Trophoblast cell (in vitro differentiated cells and primary cell): Measurements from ENCODE around the gene SLC5A10.

Source experiments
- DNase-seq, 2 donors: peaks; one replicate each; pipeline ENCODE4 v3.0.0-alpha.2; 2016
- H2AFZ ChIP-seq: 2 replicates; pipeline ENCODE4 v1.6.1; 2013; ENCODE audit warnings: low read length, moderate library complexity, mild to moderate bottlenecking; ENCODE audit not compliant: insufficient read depth, poor library complexity
- H2AK5ac ChIP-seq: 2 replicates; pipeline ENCODE4 v1.6.1; 2013; ENCODE audit warnings: mild to moderate bottlenecking, low read length
- H2BK120ac ChIP-seq: 2 replicates; pipeline ENCODE4 v1.6.1; 2013; ENCODE audit warnings: low read length, mild to moderate bottlenecking, moderate library complexity; ENCODE audit not compliant: insufficient read depth, poor library complexity
- H2BK12ac ChIP-seq: 2 replicates; pipeline ENCODE4 v1.6.1; 2013; ENCODE audit warnings: mild to moderate bottlenecking, low read length, moderate library complexity
- H2BK5ac ChIP-seq: 2 replicates; pipeline ENCODE4 v1.6.1; 2013; ENCODE audit warnings: low read length, low read depth, moderate library complexity, mild to moderate bottlenecking; ENCODE audit not compliant: poor library complexity
- H3K14ac ChIP-seq: 2 replicates; pipeline ENCODE4 v1.6.1; 2013; ENCODE audit warnings: mild to moderate bottlenecking, low read length
- H3K18ac ChIP-seq: 2 replicates; pipeline ENCODE4 v1.6.1; 2013; ENCODE audit warnings: mild to moderate bottlenecking, low read length
- H3K23ac ChIP-seq: 2 replicates; pipeline ENCODE4 v1.6.1; 2013; ENCODE audit warnings: low read length
- H3K27ac ChIP-seq: 2 replicates; pipeline ENCODE4 v1.5.1; 2013; ENCODE audit warnings: low read depth, mild to moderate bottlenecking, inconsistent platforms, low read length, moderate library complexity
- H3K27me3 ChIP-seq: 2 replicates; pipeline ENCODE4 v1.6.1; 2013; ENCODE audit warnings: inconsistent platforms, mild to moderate bottlenecking, low read length, moderate library complexity; ENCODE audit not compliant: insufficient read depth
- H3K36me3 ChIP-seq, 2 experiments: 1 replicate in 1 of 2; 2 replicates in 1 of 2; pipeline ENCODE4 v1.6.1; 2013; ENCODE audit warnings: low read length in 2 of 2, mild to moderate bottlenecking in 2 of 2, moderate library complexity in 1 of 2; ENCODE audit not compliant: insufficient read depth in 2 of 2, control insufficient read depth in 1 of 2
- H3K4ac ChIP-seq: 2 replicates; pipeline ENCODE4 v1.6.1; 2013; ENCODE audit warnings: low read depth, mild to moderate bottlenecking, low read length, moderate library complexity
- H3K4me1 ChIP-seq, 2 experiments: 1 replicate in 1 of 2; 2 replicates in 1 of 2; pipeline ENCODE4 v1.6.1; 2013; ENCODE audit warnings: low read length in 2 of 2, mild to moderate bottlenecking in 2 of 2, moderate library complexity in 1 of 2; ENCODE audit not compliant: insufficient read depth in 2 of 2, control insufficient read depth in 1 of 2
- H3K4me2 ChIP-seq: 2 replicates; pipeline ENCODE4 v1.6.1; 2013; ENCODE audit warnings: inconsistent platforms, mild to moderate bottlenecking, low read length, moderate library complexity
- H3K4me3 ChIP-seq: 2 replicates; pipeline ENCODE4 v1.5.1; 2013; ENCODE audit warnings: mild to moderate bottlenecking, low read depth, low read length, inconsistent platforms
- H3K79me1 ChIP-seq: one replicate; pipeline ENCODE4 v1.6.1; 2013; ENCODE audit warnings: low read length
- H3K79me2 ChIP-seq: 2 replicates; pipeline ENCODE4 v1.6.1; 2013; ENCODE audit warnings: low read length, mild to moderate bottlenecking; ENCODE audit not compliant: control insufficient read depth, insufficient read depth, poor library complexity
- H3K9ac ChIP-seq: 2 replicates; pipeline ENCODE4 v1.6.1; 2013; ENCODE audit warnings: mild to moderate bottlenecking, low read length
- H3K9me3 ChIP-seq: 2 replicates; pipeline ENCODE4 v1.6.1; 2013; ENCODE audit warnings: low read depth, mild to moderate bottlenecking, control low read depth, inconsistent platforms, low read length; ENCODE audit not compliant: insufficient read depth
- H4K12ac ChIP-seq: 2 replicates; pipeline ENCODE4 v1.6.1; 2013; ENCODE audit warnings: low read depth, mild to moderate bottlenecking, low read length, moderate library complexity
- H4K8ac ChIP-seq: 2 replicates; pipeline ENCODE4 v1.6.1; 2013; ENCODE audit warnings: low read depth, mild to moderate bottlenecking, low read length, moderate library complexity
- H4K91ac ChIP-seq: one replicate; pipeline ENCODE4 v1.6.1; 2013; ENCODE audit warnings: low read depth, mild to moderate bottlenecking, low read length, moderate library complexity
- WGBS: extraction: QIAGEN DNeasy Blood & Tissue Kit; methylation state at CpG from one replicate; pipeline ENCODE4 v1.1.7; 2013; ENCODE audit warnings: missing lambda C conversion rate; ENCODE audit not compliant: insufficient read length, insufficient coverage; ENCODE audit errors: extremely low coverage; 5-methylcytosine and 5-hydroxymethylcytosine counted together

SLC5A10 gene

DNA sequence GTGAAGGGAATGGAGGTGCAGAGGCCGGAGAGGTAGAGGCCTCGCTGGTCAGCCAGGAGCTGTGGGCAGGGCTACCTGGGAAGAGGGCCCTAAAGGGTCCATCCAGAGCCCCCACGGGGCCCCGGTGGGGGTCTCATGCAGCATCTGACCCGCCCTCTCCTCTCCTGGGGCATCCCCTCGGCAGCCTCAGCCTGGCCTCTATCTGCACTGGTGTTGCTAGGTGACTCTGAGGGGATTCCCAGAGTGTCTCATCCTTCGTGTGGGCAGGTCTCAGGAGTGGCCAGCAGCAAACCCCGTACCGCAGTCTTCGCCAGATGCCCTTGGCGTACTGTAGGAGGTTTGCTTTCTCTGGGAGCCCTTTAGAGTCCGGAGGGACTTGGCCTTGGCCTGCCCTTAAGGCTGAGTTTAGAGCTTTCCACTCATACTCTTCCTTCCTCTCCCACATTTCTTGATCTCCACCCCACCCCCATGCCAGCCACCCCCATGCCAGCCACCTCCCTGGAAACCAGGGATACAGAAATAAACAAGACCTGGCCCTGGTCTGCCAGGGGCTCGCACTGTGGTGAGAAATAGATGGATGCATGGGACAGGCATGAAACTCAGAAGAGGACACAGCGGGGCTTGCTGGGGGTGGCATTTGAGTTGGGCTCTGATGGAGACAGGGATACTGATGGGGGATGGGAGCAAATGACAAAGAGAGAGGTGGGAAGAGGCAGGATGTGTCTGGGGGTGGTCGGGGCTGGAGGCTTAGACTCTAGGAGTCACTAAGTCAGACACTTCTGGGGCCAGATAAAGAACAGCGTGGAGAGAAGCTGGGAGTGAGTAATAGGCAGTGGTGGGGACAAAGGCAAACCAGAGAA, 9.9 kb downstream of the SLC5A10 start:
- Histone ChIP-seq H3K14ac (no peak overlapping the region), H3K4me1 (peaks cover 15 to 27% of the 10 kb centered on the region in 2 experiments), H2BK12ac (peak overlapping the region; percentile 29), H3K4me2 (no peak overlapping the region), H2BK5ac (no peak overlapping the region), H3K4ac (no peak overlapping the region), H4K91ac (peak overlapping the region; percentile 56), H3K9ac (no peak overlapping the region), H3K79me1 (peaks cover 15% of the 10 kb centered on the region), H3K9me3 (no peaks in the 10 kb centered on the region), H2AFZ (no peak overlapping the region), H3K23ac (no peak overlapping the region), H3K79me2 (no peaks in the 10 kb centered on the region), H3K27ac (no peak overlapping the region), H4K12ac (no peak overlapping the region), H3K27me3 (no peaks in the 10 kb centered on the region), H3K18ac (no peak overlapping the region), H3K36me3 (no peaks in the 10 kb centered on the region), H3K4me3 (no peak overlapping the region), H2AK5ac (peak overlapping the region; percentile 32), H2BK120ac (peak overlapping the region; percentile 47), H4K8ac (no peak overlapping the region)
- no CpG with 5 or more reads among the region's 16 CpGs for WGBS
- no peak for DNase-seq

DNA sequence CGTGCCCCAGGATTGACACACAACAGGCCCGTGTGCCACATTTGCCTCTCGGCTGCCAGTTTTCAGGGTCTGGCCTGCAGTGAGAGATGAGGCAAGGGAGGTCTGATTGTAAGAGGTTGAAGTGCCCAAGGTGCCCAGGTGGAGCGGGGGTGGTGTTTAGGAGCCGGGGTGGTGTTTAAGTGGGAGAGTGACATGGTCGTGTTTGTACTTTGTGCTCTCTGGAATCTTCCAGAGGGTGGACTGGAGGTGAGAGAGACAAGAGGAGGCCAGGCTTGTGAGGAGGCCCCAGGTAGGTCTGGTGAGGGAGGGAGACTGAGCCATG, 10.5 kb downstream of the SLC5A10 start:
- no peak overlapping the region for H3K9ac ChIP-seq
- peak overlapping the region; percentile 11 for H2BK12ac ChIP-seq
- no CpG with 5 or more reads among the region's 6 CpGs for WGBS
- H4K12ac ChIP-seq = no peak overlapping the region
- no peaks in the 10 kb centered on the region for H3K79me2 ChIP-seq
- H2BK5ac ChIP-seq = peak overlapping the region; percentile 18
- no peak overlapping the region for H3K4ac ChIP-seq
- peaks cover 17% of the 10 kb centered on the region for H3K79me1 ChIP-seq
- no peak overlapping the region for H3K4me2 ChIP-seq
- peak overlapping the region; percentile 56 for H4K91ac ChIP-seq
- no peaks in the 10 kb centered on the region for H3K36me3 ChIP-seq
- H3K14ac ChIP-seq = peak overlapping the region; percentile 24
- H3K18ac ChIP-seq = no peak overlapping the region
- DNase-seq = no peak
- H2AK5ac ChIP-seq = peak overlapping the region; percentile 8
- H3K4me1 ChIP-seq = peaks cover 19 to 33% of the 10 kb centered on the region in 2 experiments
- no peak overlapping the region for H3K23ac ChIP-seq
- no peak overlapping the region for H4K8ac ChIP-seq
- H2AFZ ChIP-seq = no peak overlapping the region
- no peak overlapping the region for H3K4me3 ChIP-seq
- no peak overlapping the region for H2BK120ac ChIP-seq
- H3K9me3 ChIP-seq = peaks cover 2% of the 10 kb centered on the region
- H3K27ac ChIP-seq = no peak overlapping the region
- H3K27me3 ChIP-seq = no peaks in the 10 kb centered on the region

DNA sequence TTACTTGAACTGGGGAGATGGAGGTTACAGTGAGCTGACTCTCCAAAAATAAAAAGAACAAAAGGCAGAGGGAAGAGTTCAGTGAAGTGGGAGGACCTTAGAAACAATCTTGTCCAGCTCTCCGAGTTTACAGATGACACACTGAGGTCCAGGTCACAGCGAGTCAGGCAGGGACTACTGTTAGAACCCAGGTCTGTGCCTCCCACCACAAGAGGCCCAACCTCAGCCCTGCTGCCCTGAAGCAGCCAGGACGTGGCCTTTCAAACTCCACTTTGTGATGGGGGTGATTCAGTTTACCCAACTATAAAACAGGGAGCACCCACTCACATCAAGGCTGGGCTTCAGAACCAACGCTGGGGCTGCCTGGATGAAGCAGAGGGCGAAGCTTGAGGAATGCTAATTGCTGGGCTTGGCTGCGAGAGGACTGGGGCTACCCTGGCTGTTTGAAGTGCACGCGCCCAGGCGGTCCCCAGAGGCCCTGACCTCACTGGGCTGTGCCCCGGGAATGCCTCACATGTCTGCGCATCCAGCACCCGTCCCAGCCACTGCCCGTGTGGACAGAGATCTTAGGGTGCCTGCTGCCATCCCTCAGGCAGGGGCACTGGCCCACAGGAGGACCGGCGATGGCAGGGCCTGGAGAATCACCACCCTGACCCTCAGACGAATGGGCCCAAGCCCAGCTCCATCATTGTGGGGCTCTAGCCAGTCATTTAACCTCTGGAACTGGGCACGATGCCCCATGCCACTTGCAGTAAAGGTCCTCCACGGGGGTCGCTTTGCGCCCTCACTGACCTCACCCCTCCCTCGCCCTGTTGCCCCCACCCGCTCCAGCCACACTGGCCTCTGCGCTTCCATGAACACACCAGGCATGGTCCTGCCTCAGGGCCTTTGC, 11.4 kb downstream of the SLC5A10 start:
- Histone ChIP-seq H4K12ac (no peak overlapping the region), H3K9ac (no peak overlapping the region), H3K4me3 (peak overlapping the region; percentile 45)

DNA sequence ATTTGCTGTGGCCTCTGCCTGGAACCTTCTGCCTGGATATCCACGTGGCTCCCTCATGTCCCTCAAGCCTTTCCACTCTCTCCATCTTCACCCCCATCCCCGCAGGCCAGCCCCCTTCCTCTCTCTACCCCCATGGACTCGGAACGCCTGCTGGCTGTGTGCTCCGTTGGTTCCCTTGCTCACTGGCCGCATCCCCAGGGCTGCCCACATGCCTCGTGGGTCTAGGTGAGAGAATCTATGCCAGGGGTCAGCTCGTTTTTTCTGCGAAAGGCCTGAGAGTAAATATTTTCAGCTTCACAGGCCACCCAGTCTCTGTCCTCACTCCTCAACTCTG, 12.0 kb downstream of the SLC5A10 start:
- WGBS = no CpG with 5 or more reads among the region's 9 CpGs
- H3K79me1 ChIP-seq = peaks cover 27% of the 10 kb centered on the region

More for the DNA sequence above, 11.4 kb downstream of the SLC5A10 start:
- H3K4ac ChIP-seq = no peak overlapping the region
- H3K36me3 ChIP-seq = no peaks in the 10 kb centered on the region
- peak overlapping the region; percentile 13 for H2BK12ac ChIP-seq
- H3K79me1 ChIP-seq = peaks cover 23% of the 10 kb centered on the region
- H3K14ac ChIP-seq = peak overlapping the region; percentile 29
- whole genome bisulfite sequencing = no CpG with 5 or more reads among the region's 23 CpGs
- H3K27ac ChIP-seq = no peak overlapping the region
- no peaks in the 10 kb centered on the region for H3K27me3 ChIP-seq
- H3K23ac ChIP-seq = no peak overlapping the region
- peak overlapping the region; percentile 5 for H2AK5ac ChIP-seq
- DNase-seq = no peak
- peak overlapping the region; percentile 19 for H2BK120ac ChIP-seq
- no peak overlapping the region for H3K4me2 ChIP-seq
- no peaks in the 10 kb centered on the region for H3K79me2 ChIP-seq
- H3K18ac ChIP-seq = peak overlapping the region; percentile 13
- H3K9me3 ChIP-seq = peaks cover 2% of the 10 kb centered on the region
- H3K4me1 ChIP-seq = peaks cover 28 to 41% of the 10 kb centered on the region in 2 experiments
- H2BK5ac ChIP-seq = no peak overlapping the region
- peak overlapping the region; percentile 9 for H4K91ac ChIP-seq
- H4K8ac ChIP-seq = no peak overlapping the region
- H2AFZ ChIP-seq = no peak overlapping the region

More for the DNA sequence above, 12.0 kb downstream of the SLC5A10 start:
- no peak overlapping the region for H2AK5ac ChIP-seq
- no peak overlapping the region for H3K4me2 ChIP-seq
- H3K4me3 ChIP-seq = no peak overlapping the region
- H3K27me3 ChIP-seq = no peaks in the 10 kb centered on the region
- H3K9me3 ChIP-seq = peaks cover 2% of the 10 kb centered on the region
- no peak overlapping the region for H2BK120ac ChIP-seq
- no peak overlapping the region for H2BK5ac ChIP-seq
- no peaks in the 10 kb centered on the region for H3K79me2 ChIP-seq
- no peak overlapping the region for H4K8ac ChIP-seq
- H3K4me1 ChIP-seq = peaks cover 34 to 45% of the 10 kb centered on the region in 2 experiments
- DNase-seq = peak; percentile 99
- no peak overlapping the region for H3K27ac ChIP-seq
- H3K18ac ChIP-seq = no peak overlapping the region
- no peak overlapping the region for H4K12ac ChIP-seq
- H2BK12ac ChIP-seq = no peak overlapping the region
- no peak overlapping the region for H2AFZ ChIP-seq
- no peak overlapping the region for H3K4ac ChIP-seq
- H4K91ac ChIP-seq = peak overlapping the region; percentile 9
- H3K36me3 ChIP-seq = peaks cover 0 to 4% of the 10 kb centered on the region in 2 experiments
- no peak overlapping the region for H3K9ac ChIP-seq
- no peak overlapping the region for H3K23ac ChIP-seq
- H3K14ac ChIP-seq = no peak overlapping the region
